Cerebellar nuclear complex (tissue), 1 donor: ENCODE data around the gene FAM118B.

Experiments used
- DNase-seq, 2 experiments: peaks; one replicate each; lab custom pipeline; 2025; lab: John Stamatoyannopoulos, UW

FAM118B gene

DNA sequence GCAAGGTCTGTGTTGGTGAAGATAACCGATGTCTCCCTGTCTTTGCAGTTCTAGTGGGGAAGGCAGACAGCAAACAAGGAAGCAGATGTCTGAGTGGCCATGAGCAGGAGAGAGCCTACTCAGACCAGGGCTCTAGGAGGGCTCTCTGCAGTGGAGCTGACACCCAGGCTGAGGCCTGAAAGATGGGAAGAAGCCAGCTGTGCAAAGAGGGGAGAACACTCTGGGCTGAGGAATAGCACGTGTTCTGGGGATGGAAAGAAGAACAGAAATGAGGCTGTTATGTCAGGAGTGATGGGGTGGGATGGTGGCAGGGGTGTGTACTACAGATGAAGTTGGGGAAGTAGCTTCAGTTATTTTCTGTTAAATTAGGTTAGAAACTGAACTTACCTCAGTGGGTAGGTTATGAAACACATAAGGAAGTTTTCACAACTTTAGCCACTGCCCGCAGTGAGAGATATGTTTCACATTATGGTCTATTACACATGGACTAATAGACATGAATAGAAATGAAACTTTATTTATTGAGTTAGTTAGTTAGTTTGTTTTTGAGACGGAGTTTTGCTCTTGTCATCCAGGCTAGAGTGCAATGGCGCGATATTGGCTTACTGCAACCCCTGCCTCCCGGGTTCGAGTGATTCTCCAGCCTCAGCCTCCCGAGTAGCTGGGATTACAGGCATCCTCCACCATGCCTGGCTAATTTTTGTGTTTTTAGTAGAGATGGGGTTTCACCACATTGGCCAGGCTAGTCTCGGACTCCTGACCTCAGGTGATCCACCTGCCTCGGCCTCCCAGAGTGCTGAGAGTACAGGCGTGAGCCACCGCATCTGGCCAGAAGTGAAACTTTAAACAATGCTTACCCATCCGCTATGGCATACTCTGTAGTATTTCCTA is 100.1 kb downstream of the FAM118B start:
- no peak for DNase-seq
